Measurements from ENCODE around the gene S1PR5. TPM values are rescaled to one million over a fixed set of nuclear protein-coding genes. Genes with fewer than 3 reads are reported as not detected.

The S1PR5 gene
- total and polyA plus RNA-seq, 9 of the 15 experiments (the other 6 are each of a cell fraction or from before 2014, with no cell fraction given) = 0.03 to 0.54 (median 0.35) TPM; not detected in 4

- TF ChIP-seq XRCC4 (IDR thresholded peaks at IDR 0.05; ENCODE audit: extremely low read depth, insufficient read depth, insufficient read length) (no peak), MTA3 (IDR thresholded peaks at IDR 0.05; ENCODE audit: borderline replicate concordance) (0 out of 2 replicates have a peak, but pooled peaks have one; percentile 34), ZBTB7A (IDR thresholded peaks at IDR 0.05; ENCODE audit: borderline replicate concordance, control insufficient read depth, low read depth, low read length) (peak; percentile 81; the same call in 1 of the 2 replicates), MAFK (IDR thresholded peaks at IDR 0.05; ENCODE audit: low read length) (no peak), MCM3 (IDR thresholded peaks at IDR 0.05) (no peak), KAT8 (IDR thresholded peaks at IDR 0.05; ENCODE audit: low read depth) (no peak), TBP (optimal IDR thresholded peaks at IDR 0.05; ENCODE audit: low read depth, low read length) (peak; percentile 62), CCAR2 (IDR thresholded peaks at IDR 0.05; ENCODE audit: low read depth, low read length) (no peak), GATA2 (CRISPR knock-in tag; IDR thresholded peaks at IDR 0.05) (no peak), SAFB (IDR thresholded peaks at IDR 0.05; ENCODE audit: borderline replicate concordance, low read depth, low read length) (no peak), HMGN3 (IDR thresholded peaks at IDR 0.05; ENCODE audit: borderline replicate concordance, extremely low read depth, insufficient read length, low read depth, low read length) (peak; percentile 58), ZNF232 (CRISPR knock-in tag; IDR thresholded peaks at IDR 0.05) (no peak; the same call in 1 of the 2 replicates), ADNP (tag; IDR thresholded peaks at IDR 0.05) (no peak), CBX1 (IDR thresholded peaks at IDR 0.05; ENCODE audit: low read depth) (peak; percentile 71; the same call in 1 of the 2 replicates), ZKSCAN8 (CRISPR knock-in tag; IDR thresholded peaks at IDR 0.05) (no peak)
- TF ChIP-seq, protein P1, sequence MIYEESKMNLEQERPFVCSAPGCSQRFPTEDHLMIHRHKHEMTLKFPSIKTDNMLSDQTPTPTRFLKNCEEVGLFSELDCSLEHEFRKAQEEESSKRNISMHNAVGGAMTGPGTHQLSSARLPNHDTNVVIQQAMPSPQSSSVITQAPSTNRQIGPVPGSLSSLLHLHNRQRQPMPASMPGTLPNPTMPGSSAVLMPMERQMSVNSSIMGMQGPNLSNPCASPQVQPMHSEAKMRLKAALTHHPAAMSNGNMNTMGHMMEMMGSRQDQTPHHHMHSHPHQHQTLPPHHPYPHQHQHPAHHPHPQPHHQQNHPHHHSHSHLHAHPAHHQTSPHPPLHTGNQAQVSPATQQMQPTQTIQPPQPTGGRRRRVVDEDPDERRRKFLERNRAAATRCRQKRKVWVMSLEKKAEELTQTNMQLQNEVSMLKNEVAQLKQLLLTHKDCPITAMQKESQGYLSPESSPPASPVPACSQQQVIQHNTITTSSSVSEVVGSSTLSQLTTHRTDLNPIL (CRISPR knock-in tag; IDR thresholded peaks at IDR 0.05) = no peak
- TF ChIP-seq, protein P2, sequence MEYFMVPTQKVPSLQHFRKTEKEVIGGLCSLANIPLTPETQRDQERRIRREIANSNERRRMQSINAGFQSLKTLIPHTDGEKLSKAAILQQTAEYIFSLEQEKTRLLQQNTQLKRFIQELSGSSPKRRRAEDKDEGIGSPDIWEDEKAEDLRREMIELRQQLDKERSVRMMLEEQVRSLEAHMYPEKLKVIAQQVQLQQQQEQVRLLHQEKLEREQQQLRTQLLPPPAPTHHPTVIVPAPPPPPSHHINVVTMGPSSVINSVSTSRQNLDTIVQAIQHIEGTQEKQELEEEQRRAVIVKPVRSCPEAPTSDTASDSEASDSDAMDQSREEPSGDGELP (CRISPR knock-in tag; IDR thresholded peaks at IDR 0.05; ENCODE audit: borderline replicate concordance) = peak; percentile 97
- TF ChIP-seq, protein P3, sequence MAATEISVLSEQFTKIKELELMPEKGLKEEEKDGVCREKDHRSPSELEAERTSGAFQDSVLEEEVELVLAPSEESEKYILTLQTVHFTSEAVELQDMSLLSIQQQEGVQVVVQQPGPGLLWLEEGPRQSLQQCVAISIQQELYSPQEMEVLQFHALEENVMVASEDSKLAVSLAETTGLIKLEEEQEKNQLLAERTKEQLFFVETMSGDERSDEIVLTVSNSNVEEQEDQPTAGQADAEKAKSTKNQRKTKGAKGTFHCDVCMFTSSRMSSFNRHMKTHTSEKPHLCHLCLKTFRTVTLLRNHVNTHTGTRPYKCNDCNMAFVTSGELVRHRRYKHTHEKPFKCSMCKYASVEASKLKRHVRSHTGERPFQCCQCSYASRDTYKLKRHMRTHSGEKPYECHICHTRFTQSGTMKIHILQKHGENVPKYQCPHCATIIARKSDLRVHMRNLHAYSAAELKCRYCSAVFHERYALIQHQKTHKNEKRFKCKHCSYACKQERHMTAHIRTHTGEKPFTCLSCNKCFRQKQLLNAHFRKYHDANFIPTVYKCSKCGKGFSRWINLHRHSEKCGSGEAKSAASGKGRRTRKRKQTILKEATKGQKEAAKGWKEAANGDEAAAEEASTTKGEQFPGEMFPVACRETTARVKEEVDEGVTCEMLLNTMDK (IDR thresholded peaks at IDR 0.05; ENCODE audit: borderline replicate concordance, insufficient read depth, low read depth, low read length, poor library complexity, severe bottlenecking) = peak; percentile 74
- TF ChIP-seq, protein P4, sequence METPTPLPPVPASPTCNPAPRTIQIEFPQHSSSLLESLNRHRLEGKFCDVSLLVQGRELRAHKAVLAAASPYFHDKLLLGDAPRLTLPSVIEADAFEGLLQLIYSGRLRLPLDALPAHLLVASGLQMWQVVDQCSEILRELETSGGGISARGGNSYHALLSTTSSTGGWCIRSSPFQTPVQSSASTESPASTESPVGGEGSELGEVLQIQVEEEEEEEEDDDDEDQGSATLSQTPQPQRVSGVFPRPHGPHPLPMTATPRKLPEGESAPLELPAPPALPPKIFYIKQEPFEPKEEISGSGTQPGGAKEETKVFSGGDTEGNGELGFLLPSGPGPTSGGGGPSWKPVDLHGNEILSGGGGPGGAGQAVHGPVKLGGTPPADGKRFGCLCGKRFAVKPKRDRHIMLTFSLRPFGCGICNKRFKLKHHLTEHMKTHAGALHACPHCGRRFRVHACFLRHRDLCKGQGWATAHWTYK (CRISPR knock-in tag; IDR thresholded peaks at IDR 0.05) = peak; percentile 58
- TF ChIP-seq, protein P5, sequence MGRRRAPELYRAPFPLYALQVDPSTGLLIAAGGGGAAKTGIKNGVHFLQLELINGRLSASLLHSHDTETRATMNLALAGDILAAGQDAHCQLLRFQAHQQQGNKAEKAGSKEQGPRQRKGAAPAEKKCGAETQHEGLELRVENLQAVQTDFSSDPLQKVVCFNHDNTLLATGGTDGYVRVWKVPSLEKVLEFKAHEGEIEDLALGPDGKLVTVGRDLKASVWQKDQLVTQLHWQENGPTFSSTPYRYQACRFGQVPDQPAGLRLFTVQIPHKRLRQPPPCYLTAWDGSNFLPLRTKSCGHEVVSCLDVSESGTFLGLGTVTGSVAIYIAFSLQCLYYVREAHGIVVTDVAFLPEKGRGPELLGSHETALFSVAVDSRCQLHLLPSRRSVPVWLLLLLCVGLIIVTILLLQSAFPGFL (CRISPR knock-in tag; IDR thresholded peaks at IDR 0.05) = no peak
Observed at GRCh38 chr19:10565567-10566407, 48.5 kb upstream of the S1PR5 start, which contains the start of gene KRI1 (continued).

Data from K562 (cell line).